Kidney epithelial cell (primary cell): ENCODE data around the gene SLX4. TPM values are rescaled to one million over a fixed set of nuclear protein-coding genes. Genes with fewer than 3 reads are reported as not detected.

ENCODE experiments used
- DNase-seq: peaks from one replicate; pipeline ENCODE4 v3.0.0-alpha.2; 2010; ENCODE audit warnings: low read depth
- H3K27me3 ChIP-seq: 2 replicates; pipeline ENCODE4 v1.6.0; 2011; ENCODE audit warnings: low read length; ENCODE audit not compliant: control insufficient read depth, insufficient read depth
- H3K36me3 ChIP-seq: 2 replicates; pipeline ENCODE4 v1.5.1; 2011; ENCODE audit warnings: low read length; ENCODE audit not compliant: control insufficient read depth, insufficient read depth
- H3K4me3 ChIP-seq: 2 replicates; pipeline ENCODE4 v1.5.1; 2011; ENCODE audit warnings: low read depth, mild to moderate bottlenecking, control low read depth, low read length
- total RNA-seq: library from RNA; depleted of rRNA; stranded (reverse); fragments of >200 nt; gene quantifications from 2 replicates; pipeline ENCODE4 v1.2.3, GENCODE V29; 2015
- TF ChIP-seq, protein P1 (sequence below): IDR thresholded peaks from 2 replicates; pipeline ENCODE4 v1.5.1; 2011; ENCODE audit warnings: mild to moderate bottlenecking, moderate library complexity, low read length, control low read depth, inconsistent platforms; ENCODE audit not compliant: insufficient read depth, poor library complexity, severe bottlenecking

Gene SLX4
- total RNA-seq, 1 donor from 2014 or later = 6.4 TPM

DNA sequence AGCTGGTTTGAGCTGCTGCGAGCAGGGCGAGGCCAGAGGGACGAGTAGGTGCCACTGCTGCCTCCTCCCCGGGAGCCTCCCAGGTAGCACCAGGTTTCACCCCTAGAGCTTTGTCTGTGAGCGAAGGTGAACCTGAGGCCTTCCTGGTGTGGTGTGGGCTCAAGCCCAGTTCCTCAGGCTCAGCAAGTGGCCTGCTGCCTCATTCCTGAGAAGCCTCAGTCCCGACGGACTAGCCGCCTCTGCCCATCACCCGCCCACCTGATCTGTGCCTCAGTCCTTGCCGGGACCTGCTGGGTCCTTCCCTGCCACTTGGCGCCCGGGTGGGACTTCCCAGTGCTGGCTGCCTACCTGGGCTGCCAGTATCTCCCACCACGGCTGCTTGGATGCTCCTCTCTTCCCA, 35.9 kb downstream of the SLX4 start:
- TF ChIP-seq, protein P1, sequence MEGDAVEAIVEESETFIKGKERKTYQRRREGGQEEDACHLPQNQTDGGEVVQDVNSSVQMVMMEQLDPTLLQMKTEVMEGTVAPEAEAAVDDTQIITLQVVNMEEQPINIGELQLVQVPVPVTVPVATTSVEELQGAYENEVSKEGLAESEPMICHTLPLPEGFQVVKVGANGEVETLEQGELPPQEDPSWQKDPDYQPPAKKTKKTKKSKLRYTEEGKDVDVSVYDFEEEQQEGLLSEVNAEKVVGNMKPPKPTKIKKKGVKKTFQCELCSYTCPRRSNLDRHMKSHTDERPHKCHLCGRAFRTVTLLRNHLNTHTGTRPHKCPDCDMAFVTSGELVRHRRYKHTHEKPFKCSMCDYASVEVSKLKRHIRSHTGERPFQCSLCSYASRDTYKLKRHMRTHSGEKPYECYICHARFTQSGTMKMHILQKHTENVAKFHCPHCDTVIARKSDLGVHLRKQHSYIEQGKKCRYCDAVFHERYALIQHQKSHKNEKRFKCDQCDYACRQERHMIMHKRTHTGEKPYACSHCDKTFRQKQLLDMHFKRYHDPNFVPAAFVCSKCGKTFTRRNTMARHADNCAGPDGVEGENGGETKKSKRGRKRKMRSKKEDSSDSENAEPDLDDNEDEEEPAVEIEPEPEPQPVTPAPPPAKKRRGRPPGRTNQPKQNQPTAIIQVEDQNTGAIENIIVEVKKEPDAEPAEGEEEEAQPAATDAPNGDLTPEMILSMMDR = no peak
- DNase-seq = no peak
- Histone ChIP-seq H3K27me3 (no peaks in the 10 kb centered on the region), H3K4me3 (no peak overlapping the region), H3K36me3 (no peaks in the 10 kb centered on the region)

DNA sequence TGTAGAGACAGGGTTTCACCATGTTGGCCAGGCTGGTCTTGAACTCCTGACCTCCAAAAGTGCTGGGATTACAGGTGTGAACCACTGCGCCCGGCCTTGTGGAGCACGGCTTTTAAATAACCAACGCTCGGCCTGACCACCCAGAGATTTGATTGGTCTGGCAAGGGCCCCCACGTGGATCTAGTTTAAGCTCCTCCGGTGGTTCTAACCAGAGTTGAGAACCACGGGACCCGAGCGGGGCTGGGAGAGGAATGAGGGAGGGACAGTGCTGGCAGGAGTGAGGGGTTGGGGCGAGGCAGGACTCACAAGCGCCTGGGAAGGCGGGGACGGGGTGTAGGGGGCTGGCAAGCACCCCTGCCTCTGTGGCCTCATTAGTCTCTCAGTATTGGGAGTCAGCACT, 37.2 kb downstream of the SLX4 start:
- H3K4me3 ChIP-seq = no peak overlapping the region
- TF ChIP-seq, protein P1 = no peak
- no peaks in the 10 kb centered on the region for H3K27me3 ChIP-seq

DNA sequence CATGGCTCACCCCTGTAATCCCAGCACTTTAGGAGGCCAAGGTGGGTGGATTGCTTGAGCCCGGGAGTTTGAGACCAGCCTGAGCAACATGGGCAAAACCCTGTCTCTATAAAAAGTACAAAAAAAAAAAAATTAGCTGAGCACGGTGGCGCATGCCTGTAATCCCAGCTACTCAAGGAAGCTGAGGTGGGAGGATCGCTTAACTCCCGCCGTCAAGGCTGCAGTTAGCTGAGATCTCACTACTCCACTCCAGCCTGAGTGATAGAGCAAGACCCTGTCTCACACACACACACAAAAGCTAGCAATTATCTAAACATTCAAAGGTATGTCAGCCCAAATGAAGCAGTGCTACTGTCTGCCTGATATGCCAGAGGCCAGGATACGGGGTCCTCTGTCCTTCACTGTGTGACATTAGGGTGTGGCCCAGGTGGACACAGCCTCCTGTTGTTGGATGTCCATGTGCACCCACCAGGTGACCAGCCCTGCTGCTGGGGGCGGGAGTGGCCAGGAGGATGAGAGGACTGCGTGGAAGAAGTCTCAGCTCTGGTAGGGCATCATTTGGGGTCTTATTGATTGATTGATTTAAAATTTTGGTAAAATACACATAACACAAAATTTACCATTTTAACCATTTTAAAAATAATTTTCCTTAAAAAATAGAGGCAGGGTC, 38.1 kb downstream of the SLX4 start:
- no peak for DNase-seq
- H3K4me3 ChIP-seq = no peak overlapping the region
- TF ChIP-seq, protein P1 = no peak

More for the DNA sequence above, 37.2 kb downstream of the SLX4 start:
- DNase-seq = no peak
- no peaks in the 10 kb centered on the region for H3K36me3 ChIP-seq

DNA sequence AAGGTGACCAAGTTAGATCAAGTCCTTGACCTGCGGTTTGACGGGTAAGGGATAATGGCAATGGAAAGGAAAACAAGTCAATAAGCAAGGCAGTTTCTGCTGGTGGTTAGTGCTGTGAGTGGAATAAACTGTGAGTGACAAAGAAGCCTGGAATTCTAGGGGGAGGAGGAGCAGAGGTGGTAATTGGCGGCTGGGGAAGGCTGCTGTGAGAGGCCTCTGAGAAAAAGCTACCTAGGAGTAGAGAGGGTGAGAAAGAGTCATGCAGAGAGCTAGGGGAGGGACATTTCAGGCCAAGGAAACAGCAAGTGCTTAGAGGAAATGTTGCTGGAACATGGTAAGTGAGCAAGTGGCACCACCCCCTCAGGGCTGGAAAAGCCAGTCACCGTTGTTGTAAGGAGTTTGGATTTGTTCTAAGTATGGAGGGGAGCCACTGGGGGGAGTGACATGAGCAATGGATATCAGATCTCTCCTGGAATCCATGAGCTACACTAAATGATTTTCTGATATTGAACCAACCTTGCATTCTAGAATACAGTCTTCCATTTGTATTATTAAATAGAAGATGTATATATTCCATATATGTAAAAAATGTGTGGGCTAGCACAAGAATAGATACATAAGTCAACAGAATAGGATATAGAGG, 40.9 kb downstream of the SLX4 start:
- Histone ChIP-seq H3K36me3 (no peaks in the 10 kb centered on the region), H3K27me3 (no peaks in the 10 kb centered on the region), H3K4me3 (no peak overlapping the region)
- no peak for DNase-seq
- TF ChIP-seq, protein P1 = no peak

More for the DNA sequence above, 38.1 kb downstream of the SLX4 start:
- Histone ChIP-seq H3K36me3 (no peaks in the 10 kb centered on the region), H3K27me3 (no peaks in the 10 kb centered on the region)

DNA sequence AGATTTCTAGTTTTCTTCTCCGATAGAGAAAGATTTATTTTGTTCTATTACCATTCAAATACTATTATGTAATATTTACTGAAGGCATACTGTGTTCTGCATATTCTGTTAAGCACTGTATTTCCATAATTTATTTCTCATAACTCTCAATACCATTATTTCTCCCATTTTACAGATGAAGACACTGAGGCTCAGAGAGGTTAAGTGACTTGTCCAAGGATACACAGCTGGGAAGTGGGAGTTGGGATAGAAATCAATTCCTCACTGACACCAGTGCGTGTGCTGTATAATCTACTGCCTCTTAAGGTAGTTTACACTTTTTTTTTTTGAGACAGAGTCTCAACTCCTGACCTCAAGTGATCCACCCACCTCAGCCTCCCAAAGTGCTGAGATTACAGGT, 41.6 kb downstream of the SLX4 start:
- no peaks in the 10 kb centered on the region for H3K36me3 ChIP-seq
- H3K27me3 ChIP-seq = no peaks in the 10 kb centered on the region

More for the DNA sequence above, 41.6 kb downstream of the SLX4 start:
- no peak for DNase-seq
- no peak overlapping the region for H3K4me3 ChIP-seq
- TF ChIP-seq, protein P1 = no peak
